Measurements from ENCODE around the gene SLC26A4. TPM values are rescaled to one million over a fixed set of nuclear protein-coding genes. Genes with fewer than 3 reads are reported as not detected.

The SLC26A4 gene
- total and polyA plus RNA-seq, 2 donors (not counting 1 experiment from before 2014, with no cell fraction given): 0.05 to 0.13 TPM

GRCh38 chr7:107686816-107687387, 26.3 kb downstream of the SLC26A4 start:
- peaks cover 8% of the 10 kb centered on the region for H3K27me3 Mint-ChIP-seq
- H3K4me3 ChIP-seq (ENCODE audit: control extremely low read depth in 1 of 5, extremely low read depth in 1 of 5, insufficient read depth in 1 of 5, low read depth in 2 of 5, low read length in 4 of 5): no peak overlapping the region
- no peak overlapping the region for H3K4me3 Mint-ChIP-seq
- no peaks in the 10 kb centered on the region for H3K79me2 ChIP-seq (ENCODE audit: control insufficient read depth, insufficient read depth, low read length)
- no peaks in the 10 kb centered on the region for H3K4me1 Mint-ChIP-seq
- H3K4me1 ChIP-seq (ENCODE audit: control insufficient read depth in 2 of 2, insufficient read depth in 2 of 2, low read length in 2 of 2): no peaks in the 10 kb centered on the region
- ChIA-PET CTCF (no interaction called here), POLR2A (no interaction called here)
- H3K9ac ChIP-seq (ENCODE audit: low read length): no peak overlapping the region
- no peak for DNase-seq
- H3K27ac Mint-ChIP-seq: no peak overlapping the region
- no peak overlapping the region for H2AFZ ChIP-seq (ENCODE audit: insufficient read depth, low read depth, low read length, poor library complexity, severe bottlenecking)
- H3K4me2 ChIP-seq (replicated peaks; ENCODE audit: low read depth, low read length, poor library complexity, severe bottlenecking): no peak overlapping the region
- no peak for TF ChIP-seq CTCF (IDR thresholded peaks at IDR 0.05)
- no peak for TF ChIP-seq EZH2 (IDR thresholded peaks at IDR 0.05; ENCODE audit: borderline replicate concordance, insufficient read depth, low read depth, low read length, poor library complexity, severe bottlenecking)
- no peaks in the 10 kb centered on the region for H3K9me3 ChIP-seq (ENCODE audit: control extremely low read depth in 1 of 3, control insufficient read depth in 2 of 3, insufficient read depth in 1 of 3, low read length in 2 of 3)
- intact Hi-C loops (cut with micrococcal nuclease): no loop called here
- peaks cover 0 to 4% (median 0%) of the 10 kb centered on the region in 4 experiments for H3K27me3 ChIP-seq (replicated peaks in 1 of 4; ENCODE audit: control extremely low read depth in 1 of 4, control insufficient read depth in 3 of 4, insufficient read depth in 4 of 4, low read length in 3 of 4)
- WGBS (ENCODE audit: insufficient coverage): 75% methylated on average over 2 of the region's 5 CpGs
- no peaks in the 10 kb centered on the region for H4K20me1 ChIP-seq (ENCODE audit: control insufficient read depth, insufficient read depth, low read length, poor library complexity, severe bottlenecking)
- H3K36me3 ChIP-seq (replicated peaks in 1 of 2; ENCODE audit: control extremely low read depth in 1 of 2, control insufficient read depth in 1 of 2, extremely low read depth in 1 of 2, insufficient read depth in 2 of 2, low read length in 1 of 2): no peaks in the 10 kb centered on the region
- H3K9me3 Mint-ChIP-seq (ENCODE audit: insufficient read depth): no peaks in the 10 kb centered on the region
- no peak overlapping the region for H3K27ac ChIP-seq (ENCODE audit: low read length in 2 of 2)
- ATAC-seq (ENCODE audit: low read depth): no peak

- peaks cover 0 to 4% (median 0%) of the 10 kb centered on the region in 4 experiments for H3K27me3 ChIP-seq (replicated peaks in 1 of 4; ENCODE audit: control extremely low read depth in 1 of 4, control insufficient read depth in 3 of 4, insufficient read depth in 4 of 4, low read length in 3 of 4)
- no peak for ATAC-seq (ENCODE audit: low read depth)
- 60% methylated on average over 2 of the region's 3 CpGs for WGBS (ENCODE audit: insufficient coverage)
- no peaks in the 10 kb centered on the region for H3K36me3 ChIP-seq (replicated peaks in 1 of 2; ENCODE audit: control extremely low read depth in 1 of 2, control insufficient read depth in 1 of 2, extremely low read depth in 1 of 2, insufficient read depth in 2 of 2, low read length in 1 of 2)
- H3K9ac ChIP-seq (ENCODE audit: low read length): no peak overlapping the region
- H3K4me2 ChIP-seq (replicated peaks; ENCODE audit: low read depth, low read length, poor library complexity, severe bottlenecking): no peak overlapping the region
- H2AFZ ChIP-seq (ENCODE audit: insufficient read depth, low read depth, low read length, poor library complexity, severe bottlenecking): no peak overlapping the region
- no peaks in the 10 kb centered on the region for H3K9me3 Mint-ChIP-seq (ENCODE audit: insufficient read depth)
- no peak overlapping the region for H3K4me3 ChIP-seq (ENCODE audit: control extremely low read depth in 1 of 5, extremely low read depth in 1 of 5, insufficient read depth in 1 of 5, low read depth in 2 of 5, low read length in 4 of 5)
- intact Hi-C loops (cut with micrococcal nuclease): no loop called here
- no peaks in the 10 kb centered on the region for H3K9me3 ChIP-seq (ENCODE audit: control extremely low read depth in 1 of 3, control insufficient read depth in 2 of 3, insufficient read depth in 1 of 3, low read length in 2 of 3)
- no peaks in the 10 kb centered on the region for H4K20me1 ChIP-seq (ENCODE audit: control insufficient read depth, insufficient read depth, low read length, poor library complexity, severe bottlenecking)
- no peak for DNase-seq
- H3K4me1 Mint-ChIP-seq: no peaks in the 10 kb centered on the region
- TF ChIP-seq CTCF (IDR thresholded peaks at IDR 0.05) (no peak), EZH2 (IDR thresholded peaks at IDR 0.05; ENCODE audit: borderline replicate concordance, insufficient read depth, low read depth, low read length, poor library complexity, severe bottlenecking) (no peak)
- H3K27ac Mint-ChIP-seq: no peak overlapping the region
- H3K4me1 ChIP-seq (ENCODE audit: control insufficient read depth in 2 of 2, insufficient read depth in 2 of 2, low read length in 2 of 2): no peaks in the 10 kb centered on the region
- ChIA-PET CTCF (no interaction called here), POLR2A (no interaction called here)
- H3K4me3 Mint-ChIP-seq: no peak overlapping the region
- H3K27me3 Mint-ChIP-seq: peaks cover 14% of the 10 kb centered on the region
- no peaks in the 10 kb centered on the region for H3K79me2 ChIP-seq (ENCODE audit: control insufficient read depth, insufficient read depth, low read length)
- no peak overlapping the region for H3K27ac ChIP-seq (ENCODE audit: low read length in 2 of 2)
These were observed 27.0 kb downstream of the SLC26A4 start for GRCh38 chr7:107687656-107688055.
